Amygdala (tissue), 56 donors: ENCODE measurements around the gene RASSF7.

Source experiments
- DNase-seq, 56 donors: peaks; one replicate each; lab custom pipeline; 2025; lab: John Stamatoyannopoulos, UW

The RASSF7 gene

DNA sequence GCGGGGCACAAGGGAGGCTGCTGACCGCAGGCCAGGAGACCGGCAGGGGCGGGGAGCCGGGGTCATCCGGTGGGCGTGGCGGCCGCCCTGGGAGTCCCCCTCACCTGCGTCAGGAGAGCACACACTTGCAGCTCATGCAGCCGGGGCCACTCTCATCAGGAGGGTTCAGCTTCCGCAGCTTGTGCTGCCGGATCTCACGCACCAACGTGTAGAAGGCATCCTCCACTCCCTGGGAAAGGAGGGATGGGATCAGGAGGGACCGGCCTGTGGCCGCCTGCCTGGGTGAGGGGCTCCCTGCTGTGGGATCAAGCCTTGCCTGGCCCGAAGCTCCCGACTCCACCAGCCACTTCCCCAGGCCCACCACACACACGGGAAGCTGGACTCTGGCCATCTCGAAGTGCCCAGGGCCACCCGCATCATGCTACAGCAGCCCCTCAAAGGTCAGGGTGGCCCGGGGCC is 28.2 kb upstream of the RASSF7 start:
- DNase-seq, result no peak

DNA sequence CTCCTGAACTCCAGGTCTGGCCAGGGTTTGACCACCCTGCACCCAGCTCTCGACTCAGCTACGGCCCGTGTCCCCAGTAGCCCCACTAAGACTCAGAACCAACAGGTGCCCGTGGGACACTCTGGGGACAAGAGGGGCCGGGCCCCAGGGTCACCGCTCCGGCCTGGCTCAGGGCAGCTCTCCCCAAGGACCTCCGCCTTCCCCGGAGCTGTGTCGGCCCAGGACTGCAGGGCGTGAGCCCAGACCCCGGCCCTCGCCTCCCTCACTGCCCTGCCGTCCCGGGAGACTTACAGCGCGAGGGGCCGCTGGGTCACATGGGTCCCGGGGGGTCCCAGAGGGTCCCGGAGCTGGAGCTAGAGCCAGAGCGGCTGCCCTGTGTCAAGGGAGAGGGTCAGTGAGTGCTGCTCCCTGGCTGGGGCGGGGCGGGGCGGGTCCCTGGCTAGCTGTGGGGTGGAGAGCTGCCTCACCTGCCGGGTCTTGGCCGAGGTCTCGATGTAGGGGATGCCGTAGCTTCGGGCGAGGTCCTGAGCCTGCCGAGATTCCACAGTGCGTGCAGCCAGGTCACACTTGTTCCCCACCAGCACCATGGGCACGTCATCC is 27.7 kb upstream of the RASSF7 start:
- DNase-seq, result no peak

DNA sequence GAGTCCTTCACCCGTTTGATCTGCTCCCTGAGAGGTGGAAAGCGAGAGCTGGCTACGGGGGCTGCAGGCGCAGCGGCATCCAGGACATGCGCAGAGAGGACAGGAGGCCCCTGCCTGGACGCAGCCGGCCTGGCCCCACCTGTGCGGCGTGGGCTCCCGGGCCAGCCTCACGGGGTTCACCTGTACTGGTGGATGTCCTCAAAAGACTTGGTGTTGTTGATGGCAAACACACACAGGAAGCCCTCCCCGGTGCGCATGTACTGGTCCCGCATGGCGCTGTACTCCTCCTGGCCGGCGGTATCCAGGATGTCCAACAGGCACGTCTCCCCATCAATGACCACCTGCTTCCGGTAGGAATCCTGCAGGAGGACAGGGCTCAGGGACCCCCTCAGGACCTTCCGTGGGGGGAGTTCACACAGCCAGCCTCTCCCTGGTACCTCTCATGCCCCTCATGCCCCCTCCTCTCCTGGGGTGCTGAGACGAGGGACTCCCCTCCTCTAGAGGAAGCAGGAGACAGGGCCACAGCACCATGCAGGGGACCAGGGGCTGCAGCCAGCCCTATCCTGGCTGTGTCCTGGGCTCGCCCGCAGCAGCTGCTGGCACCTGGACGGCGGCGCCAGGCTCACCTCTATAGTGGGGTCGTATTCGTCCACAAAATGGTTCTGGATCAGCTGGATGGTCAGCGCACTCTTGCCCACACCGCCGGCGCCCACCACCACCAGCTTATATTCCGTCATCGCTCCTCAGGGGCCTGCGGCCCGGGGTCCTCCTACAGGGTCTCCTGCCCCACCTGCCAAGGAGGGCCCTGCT is 27.0 kb upstream of the RASSF7 start:
- peak in 1 of 56 donors; percentile 21 for DNase-seq

DNA sequence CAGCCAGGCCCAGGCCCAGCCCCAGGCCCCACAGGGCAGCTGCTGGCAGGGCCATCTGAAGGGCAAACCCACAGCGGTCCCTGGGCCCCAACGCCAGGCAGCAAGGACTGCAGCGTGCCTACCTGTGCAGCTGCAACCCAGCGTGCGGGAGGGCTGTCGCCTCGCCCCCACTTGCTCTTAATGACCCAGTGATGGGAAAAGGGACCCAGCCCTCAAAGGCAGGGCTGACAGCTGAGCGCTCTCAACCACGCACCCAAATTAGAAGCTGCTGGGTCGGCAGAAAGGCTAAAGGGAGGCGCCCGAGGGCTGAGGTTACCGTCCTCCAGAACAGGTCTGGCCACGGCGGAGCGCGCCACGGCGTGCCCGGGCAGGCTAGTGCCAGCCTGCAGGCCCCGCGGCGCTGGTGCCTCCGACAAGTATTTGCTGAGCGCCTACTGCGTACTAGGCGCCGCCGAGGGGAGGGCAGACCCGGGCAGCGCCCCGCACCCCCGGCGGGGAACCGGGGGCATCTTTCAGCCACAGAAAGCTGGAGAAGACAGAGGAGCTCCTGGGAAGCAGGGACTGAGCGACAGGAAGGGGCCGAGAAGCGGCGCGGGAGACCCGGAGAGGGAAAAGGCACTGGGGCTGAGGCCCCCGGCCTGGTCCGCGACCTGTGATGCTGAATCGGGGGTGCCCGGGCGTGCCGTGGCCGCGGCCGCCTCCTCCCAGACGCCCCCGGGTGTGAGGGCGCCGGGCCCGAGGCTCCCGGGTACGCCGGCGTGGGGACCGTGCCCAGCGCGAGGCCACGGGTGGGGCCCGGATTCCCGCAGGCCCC is 26.2 kb upstream of the RASSF7 start:
- DNase-seq, result peak in 3 of 56 donors; percentile 7 to 33 (median 22)

DNA sequence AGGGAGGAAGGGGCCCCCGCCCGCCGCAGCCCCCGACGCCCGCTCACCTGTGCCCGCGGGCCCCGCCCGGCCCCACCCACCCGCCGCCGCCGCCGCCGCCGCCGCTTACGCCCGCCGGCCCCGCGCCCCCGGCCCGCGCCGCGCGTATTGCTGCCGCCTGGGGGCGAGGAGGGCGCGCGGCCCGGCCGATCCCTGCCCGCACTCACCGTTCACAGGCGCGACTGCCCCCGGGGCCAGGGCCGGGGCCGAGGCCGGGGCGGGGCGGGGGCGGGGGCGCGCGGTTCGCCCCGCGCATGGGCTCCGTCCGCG is 25.6 kb upstream of the RASSF7 start:
- no peak for DNase-seq

DNA sequence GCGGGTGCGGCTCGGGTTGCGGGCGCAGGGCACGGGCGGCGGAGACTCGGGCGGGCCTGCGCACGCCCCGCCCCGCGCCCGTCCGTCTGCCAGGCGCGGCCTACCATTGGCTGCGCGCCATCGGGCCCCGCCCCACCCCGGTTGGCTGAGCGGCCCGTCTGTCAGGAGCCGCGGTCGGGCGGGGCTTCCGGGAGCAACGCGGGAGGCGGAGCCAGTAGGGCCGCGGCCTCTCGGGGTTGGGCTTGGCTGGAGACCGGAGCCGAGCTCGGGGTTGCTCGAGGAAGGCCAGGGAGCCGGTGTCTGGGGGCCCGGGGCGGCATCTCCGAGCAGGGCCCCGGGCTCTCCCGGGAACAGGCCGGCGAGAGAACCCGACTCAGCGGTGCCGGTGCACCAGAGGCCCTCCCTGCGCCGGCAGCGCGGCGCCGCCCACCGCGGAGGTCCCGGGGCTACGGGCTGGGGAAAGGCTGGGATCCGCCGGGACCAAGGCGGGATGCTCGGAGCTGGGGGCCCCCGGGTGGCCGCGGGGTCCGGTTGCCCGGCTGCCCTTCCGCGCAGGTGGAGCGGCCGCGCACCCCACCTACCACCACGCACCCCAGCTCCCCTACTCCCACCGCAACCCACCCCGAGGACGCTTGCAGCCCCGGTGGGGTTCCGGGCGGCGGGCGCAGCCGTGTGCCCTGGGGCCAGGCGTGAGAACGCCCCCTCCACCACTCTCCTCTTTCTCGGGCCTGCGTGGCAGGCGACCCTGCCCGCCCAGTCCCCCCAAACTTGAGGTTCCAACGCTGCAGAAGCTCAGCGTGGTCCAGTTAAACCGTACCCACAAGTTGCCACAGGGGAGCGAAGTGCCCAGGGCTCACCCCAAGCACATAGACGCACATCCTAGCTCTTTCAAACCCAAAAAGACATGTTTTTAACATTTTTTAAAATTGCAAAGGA is 25.0 kb upstream of the RASSF7 start, which contains the start of gene HRAS:
Gene HRAS (minus strand): TSS at position 58 of the 936 bp plus-strand sequence.
- DNase-seq, result peak; percentile 53 to 97 (median 89)

DNA sequence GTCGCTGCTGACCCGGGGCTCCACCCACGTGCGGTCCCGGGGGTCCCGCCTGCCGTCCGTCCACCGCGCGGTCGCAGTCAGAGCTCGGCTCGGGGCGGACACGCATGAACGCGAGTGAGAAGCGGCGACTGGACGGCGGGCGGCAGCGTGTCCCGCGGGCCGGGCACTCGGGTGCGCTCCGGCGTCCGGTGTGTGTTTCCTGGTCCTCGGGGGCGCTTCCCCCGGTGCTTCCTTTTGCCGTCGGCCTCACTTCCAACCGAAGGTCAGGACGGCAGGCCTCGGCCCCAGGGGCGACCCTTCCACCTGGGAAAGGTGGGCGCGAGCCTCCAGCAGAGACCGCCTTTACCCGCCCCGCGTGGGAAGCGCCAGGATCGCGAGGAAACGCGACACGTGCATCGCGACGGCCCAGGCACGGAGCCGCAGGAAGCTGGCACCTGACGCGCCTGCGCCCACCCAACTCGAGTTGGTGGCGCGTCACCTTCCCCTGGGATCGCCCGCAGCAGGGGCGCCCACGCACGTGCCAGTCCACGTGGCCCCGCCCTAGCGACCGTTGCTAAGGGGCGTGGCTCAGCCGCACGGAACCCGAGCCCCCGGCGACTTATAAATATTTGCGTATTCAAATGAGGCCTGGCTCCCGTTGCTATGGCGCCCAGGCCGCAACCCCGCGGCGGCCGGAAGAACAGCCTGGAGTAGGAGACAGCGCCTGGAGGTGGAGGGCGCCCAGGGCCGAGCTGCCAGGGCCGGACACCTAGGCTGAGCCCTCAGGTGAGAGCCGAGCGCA is 23.7 kb upstream of the RASSF7 start, which contains the start of gene LRRC56:
Gene LRRC56 (plus strand): TSS at position 687 of the 781 bp plus-strand sequence. CDS start 3,158 bp downstream, outside the sequence.
- peak in 27 of 56 donors; percentile 6 to 76 (median 40) for DNase-seq

DNA sequence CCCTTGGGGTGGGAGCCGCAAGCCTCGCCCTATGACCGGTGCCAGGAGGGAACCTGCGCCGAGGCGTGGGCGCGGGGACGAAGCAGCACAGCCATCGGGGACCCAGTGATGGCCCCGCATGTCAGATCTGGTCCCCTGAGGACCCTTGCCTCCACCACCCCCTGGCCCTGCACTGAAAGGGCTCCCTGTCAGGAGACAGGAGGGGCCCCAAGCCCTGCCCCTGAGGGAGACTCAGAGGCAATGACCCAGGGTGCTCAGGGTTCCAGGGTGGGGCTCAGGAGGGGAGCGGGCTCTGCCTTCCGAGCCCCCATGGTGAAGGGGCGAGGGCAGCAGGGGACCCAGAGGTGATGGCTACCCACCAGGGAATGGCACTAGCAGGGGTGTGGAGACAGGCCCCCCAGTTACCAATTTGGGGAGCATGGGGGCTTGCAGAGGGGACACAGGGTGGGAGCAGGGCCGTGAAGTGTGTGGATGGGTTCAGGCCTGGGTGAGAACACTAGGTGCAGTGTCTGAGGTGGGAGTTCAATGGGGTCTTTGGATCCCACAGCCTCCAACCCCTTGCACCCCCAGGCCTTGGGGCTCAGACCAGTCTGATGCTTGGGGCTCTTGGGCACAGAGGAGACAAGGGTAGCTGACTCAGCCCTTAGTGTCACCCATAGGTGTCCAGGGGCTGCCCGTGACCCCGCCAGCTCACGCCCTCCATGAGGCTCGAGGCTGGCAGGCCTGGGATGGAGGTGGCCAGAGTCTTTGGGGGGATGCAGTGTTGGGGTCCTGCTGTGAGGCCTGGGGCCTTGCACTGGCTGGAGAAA is 22.9 kb upstream of the RASSF7 start:
- no peak for DNase-seq

DNA sequence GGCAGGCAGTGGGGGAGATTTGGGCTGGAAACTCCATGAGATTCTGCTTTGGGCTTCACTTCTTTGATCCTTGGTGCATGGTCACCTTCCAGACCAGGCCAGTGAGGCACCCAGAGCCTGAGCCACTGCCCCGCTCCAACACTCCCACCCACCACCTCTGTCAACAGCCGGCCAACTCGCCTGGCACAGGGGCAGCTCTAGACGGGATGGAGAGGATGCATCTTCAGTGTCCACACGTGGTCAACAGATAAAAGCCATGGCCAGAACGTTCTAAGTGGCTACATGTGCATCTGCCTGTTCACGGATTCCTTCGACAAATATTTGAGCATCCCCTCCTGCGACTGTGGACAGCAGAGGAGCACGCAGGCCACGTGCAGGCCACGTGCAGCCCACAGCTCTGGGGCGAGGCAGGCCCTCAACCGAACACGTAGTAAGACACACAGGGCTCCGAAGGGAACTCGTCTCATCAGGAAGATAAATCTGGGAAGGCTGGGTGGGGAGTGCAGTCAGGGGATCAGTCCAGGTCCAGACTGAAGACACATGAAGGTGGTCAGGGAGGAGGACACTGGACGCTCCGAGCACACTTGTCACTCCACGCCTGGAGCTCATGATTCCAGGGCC is 22.2 kb upstream of the RASSF7 start:
- no peak for DNase-seq

DNA sequence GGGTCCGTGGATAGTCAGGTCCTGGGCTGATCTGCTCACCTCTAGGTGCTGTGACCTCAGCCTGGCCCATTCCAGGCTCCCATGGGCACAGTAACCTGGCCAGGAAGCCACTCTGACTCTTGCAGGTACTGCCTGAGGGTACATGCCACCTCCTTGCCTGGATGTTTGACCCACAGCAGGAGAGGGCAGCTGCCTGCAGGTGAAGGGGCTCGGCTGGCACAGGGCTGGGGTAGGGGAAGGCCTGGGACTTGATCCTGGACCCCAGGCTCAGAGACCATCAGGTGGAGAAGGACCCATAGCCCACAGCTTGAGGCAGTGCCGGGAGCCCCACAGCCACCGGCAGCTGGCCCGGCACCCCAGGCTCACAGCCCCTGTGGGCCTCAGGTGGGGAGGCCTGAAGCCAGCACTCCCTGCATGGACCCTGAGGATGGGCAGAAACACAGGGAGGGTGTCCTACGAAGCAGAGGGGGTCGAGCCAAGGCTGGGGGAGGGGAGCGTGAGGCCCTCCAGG is 20.7 kb upstream of the RASSF7 start:
- no peak for DNase-seq

DNA sequence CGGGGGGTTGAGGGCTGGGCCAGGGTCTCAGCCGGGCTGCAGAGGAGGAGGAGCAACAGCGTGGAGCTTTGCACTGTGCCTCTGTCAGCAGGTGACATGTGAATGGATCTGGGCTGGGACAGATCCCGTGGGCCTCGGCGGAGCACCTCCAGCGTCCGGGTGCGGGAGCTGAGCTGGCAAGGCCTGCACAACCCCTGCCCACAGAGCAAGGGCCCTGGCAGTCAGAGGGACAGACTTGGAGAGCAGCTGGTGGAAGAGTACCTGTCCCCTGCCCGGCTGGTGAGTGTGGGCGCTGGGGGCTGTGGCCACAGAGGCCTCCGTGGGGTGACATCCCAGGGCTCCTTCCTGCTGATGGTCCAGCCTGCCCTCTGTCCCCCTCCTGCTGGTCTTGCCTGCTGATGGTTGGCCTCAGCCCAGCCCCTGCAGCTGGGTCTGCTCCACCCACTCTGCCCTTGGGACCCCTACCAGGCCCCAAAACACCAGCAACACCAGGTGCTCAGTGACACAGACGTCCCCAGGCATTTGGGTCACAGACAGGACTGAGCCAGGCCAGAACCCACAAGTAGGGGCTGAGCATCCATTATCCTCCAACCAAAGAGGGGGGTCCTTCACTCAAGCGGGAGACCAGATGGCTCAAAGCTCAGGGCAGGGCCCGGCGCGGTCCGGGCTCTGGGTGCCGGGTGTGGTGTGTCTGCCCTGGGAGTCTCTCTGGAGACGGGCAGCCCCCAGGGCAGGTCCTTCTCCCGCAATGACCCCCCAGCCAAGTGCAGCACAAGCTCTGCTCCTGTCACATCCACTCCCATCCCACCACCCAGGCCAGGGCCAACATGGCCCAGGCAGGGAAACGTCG is 20.0 kb upstream of the RASSF7 start:
- no peak for DNase-seq

DNA sequence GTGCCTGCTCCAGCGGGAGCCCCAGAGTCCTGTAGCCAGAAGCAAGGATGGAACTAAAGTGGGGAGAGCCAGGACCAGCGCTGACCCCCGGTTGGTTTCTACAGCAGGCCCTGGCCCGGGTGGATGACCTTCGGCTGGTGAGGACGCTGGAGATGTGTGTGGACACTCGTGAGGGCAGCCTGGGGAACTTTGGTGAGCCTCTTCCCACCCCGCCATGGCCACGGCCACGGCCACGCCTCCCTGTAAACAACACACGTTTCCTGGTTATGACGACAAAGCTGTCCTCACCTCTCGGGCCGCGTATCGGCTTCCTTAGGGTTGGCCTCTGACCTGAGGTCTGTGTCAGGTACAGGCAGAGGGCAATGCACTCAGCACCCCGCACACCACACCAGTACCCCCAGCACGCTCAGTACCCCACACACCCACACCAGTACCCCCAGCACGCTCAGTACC is 19.3 kb upstream of the RASSF7 start:
- DNase-seq, result no peak

DNA sequence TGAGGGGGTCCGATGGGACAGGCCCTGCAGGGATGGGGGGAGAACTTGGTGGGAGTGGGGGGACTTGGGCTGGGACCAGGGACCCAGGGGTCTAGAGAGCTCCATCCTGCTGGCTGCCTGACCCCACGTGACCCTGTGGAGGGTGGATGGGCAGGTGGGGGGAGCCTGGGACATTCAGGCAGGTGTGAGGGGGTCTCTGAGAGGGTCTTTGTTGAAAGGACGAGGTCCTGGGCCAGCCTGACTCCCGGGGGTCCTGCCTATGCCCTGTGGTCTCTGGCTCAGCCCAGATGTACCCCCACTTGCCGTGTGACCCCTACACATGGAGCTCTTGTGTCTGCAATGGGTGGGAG is 16.0 kb upstream of the RASSF7 start:
- DNase-seq, result no peak

DNA sequence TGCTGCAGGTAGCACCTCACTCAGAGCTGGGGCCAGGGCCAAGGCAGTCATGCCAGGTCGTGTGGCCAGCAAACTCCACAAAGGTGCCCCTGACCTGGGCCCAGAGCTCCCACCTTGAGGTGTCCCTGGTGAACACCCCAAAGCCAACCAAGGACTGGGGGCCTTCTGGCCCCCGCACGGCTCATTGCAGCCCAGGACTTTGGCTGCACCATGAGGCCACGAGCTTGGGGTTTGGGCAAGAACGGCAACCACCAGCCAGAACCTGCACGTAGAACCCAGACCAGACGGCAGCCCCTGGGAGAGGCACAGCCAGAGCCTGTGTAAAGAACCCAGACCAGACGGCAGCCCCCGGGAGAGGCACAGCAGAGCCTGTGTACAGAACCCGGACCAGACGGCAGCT is 15.6 kb upstream of the RASSF7 start:
- DNase-seq, result no peak

DNA sequence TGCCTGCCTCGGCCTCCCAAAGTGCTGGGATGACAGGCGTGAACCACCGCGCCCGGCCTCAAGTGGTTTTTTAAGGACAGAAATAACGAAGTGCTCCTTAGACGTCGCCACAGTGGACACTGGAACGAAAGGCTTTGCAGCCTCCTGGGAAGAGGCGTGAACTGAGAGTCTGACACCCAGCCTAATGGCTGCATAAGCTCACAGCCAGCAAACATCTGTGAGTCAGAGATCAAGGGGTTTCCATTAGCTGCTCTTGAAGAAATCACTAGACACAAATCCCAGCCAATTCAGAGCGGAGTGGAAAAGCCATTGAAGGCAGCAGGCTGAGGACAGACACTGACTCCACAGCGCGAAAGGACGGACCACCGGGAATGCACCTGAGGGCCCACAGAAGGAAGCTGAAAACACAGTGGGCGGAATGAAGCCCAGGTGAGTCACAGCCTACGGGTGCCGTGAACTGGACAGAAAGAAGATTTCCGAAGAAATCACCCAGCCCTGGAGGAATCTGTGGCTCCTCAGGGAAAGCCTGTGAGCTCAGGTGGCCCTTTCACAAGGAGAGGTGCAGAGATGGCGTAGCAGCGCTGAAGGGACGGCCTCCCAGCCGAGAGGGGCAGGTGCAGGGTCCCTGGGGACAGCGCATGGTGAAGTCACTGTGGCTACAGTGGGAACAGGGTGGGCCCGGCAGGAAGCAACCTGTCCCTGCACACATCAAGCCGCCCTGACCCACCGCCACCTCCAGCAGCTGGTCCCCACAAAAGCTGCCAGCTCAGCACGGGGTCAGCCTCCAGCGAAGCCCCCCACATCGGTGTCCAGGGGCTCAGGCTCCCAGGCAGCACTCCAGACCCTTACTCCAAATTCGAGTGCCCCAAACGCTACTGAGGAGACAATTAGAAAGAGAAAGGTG is 11.8 kb upstream of the RASSF7 start:
- DNase-seq, result no peak
